Measurements from ENCODE around the gene MLC1. TPM values are rescaled to one million over a fixed set of nuclear protein-coding genes. Genes with fewer than 3 reads are reported as not detected.
"Not testable (repeated sequence)": the region's sequence is repeated elsewhere in the genome, so short reads cannot be mapped to it uniquely, and the experiment has no call there.

The MLC1 gene
- total RNA-seq, 4 donors from 2014 or later: not detected

DNA sequence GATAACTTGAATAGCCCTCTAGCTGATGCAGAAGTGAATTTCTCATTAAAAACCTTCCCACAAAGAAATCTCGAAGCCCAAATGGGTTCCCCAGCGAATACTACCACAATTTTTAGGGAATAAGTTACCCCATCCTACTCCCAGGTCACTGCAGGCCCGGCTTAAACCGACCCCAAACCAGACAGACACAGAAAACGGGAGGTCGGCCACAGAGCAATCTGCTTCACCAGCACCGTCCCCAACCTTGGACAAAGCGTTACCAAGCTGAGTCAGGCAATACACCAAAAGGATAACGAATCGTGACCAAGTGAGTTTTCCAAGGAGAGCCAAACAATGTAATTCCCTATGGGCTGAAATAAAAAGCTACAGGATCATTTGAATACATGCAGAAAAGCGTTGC lies 4.0 kb upstream of the MLC1 start:
- no peaks in the 10 kb centered on the region for H3K4me1 ChIP-seq
- H3K27ac ChIP-seq: no peak overlapping the region
- no peaks in the 10 kb centered on the region for H3K9me3 ChIP-seq
- DNase-seq: no peak
- H3K36me3 ChIP-seq: no peaks in the 10 kb centered on the region
- no peaks in the 10 kb centered on the region for H3K27me3 ChIP-seq
- no peak overlapping the region for H3K4me3 ChIP-seq
- TF ChIP-seq, protein P1, sequence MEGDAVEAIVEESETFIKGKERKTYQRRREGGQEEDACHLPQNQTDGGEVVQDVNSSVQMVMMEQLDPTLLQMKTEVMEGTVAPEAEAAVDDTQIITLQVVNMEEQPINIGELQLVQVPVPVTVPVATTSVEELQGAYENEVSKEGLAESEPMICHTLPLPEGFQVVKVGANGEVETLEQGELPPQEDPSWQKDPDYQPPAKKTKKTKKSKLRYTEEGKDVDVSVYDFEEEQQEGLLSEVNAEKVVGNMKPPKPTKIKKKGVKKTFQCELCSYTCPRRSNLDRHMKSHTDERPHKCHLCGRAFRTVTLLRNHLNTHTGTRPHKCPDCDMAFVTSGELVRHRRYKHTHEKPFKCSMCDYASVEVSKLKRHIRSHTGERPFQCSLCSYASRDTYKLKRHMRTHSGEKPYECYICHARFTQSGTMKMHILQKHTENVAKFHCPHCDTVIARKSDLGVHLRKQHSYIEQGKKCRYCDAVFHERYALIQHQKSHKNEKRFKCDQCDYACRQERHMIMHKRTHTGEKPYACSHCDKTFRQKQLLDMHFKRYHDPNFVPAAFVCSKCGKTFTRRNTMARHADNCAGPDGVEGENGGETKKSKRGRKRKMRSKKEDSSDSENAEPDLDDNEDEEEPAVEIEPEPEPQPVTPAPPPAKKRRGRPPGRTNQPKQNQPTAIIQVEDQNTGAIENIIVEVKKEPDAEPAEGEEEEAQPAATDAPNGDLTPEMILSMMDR (IDR thresholded peaks at IDR 0.05): no peak
- no peak for TF ChIP-seq POLR2A (IDR thresholded peaks at IDR 0.05)

GRCh38 chr22:50088096-50088495 lies 2.9 kb upstream of the MLC1 start:
- Histone ChIP-seq H3K27me3 (no peaks in the 10 kb centered on the region), H3K4me1 (no peaks in the 10 kb centered on the region), H3K9me3 (no peaks in the 10 kb centered on the region), H3K27ac (no peak overlapping the region), H3K36me3 (no peaks in the 10 kb centered on the region), H3K4me3 (no peak overlapping the region)
- no peak for TF ChIP-seq POLR2A (IDR thresholded peaks at IDR 0.05)
- TF ChIP-seq, protein P1 (IDR thresholded peaks at IDR 0.05): no peak
- DNase-seq: no peak

DNA sequence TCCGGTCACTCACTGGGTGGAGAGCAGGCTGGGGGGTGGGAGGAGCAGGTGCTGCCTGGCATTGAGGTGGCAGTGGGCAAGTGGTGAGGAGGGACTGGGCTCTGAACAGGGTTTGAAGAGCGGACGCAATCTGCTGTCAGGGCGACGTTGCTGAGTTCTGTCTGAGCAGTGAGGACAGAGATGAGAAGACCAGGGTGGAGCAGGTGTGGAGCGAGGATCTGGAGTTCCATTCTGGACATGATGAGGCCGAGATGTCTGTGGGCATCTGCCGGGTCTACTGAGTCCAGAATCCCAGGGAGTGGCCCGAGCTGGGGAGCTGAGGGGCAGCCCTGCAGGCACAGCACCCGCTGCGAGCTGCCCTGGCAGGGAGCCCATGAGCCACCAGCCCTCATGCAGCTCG lies 2.4 kb upstream of the MLC1 start:
- no peaks in the 10 kb centered on the region for H3K4me1 ChIP-seq
- H3K4me3 ChIP-seq: no peak overlapping the region
- no peak for DNase-seq
- H3K27ac ChIP-seq: no peak overlapping the region
- H3K27me3 ChIP-seq: no peaks in the 10 kb centered on the region
- no peak for TF ChIP-seq POLR2A (IDR thresholded peaks at IDR 0.05)
- TF ChIP-seq, protein P1 (IDR thresholded peaks at IDR 0.05): no peak
- H3K36me3 ChIP-seq: no peaks in the 10 kb centered on the region
- no peaks in the 10 kb centered on the region for H3K9me3 ChIP-seq

DNA sequence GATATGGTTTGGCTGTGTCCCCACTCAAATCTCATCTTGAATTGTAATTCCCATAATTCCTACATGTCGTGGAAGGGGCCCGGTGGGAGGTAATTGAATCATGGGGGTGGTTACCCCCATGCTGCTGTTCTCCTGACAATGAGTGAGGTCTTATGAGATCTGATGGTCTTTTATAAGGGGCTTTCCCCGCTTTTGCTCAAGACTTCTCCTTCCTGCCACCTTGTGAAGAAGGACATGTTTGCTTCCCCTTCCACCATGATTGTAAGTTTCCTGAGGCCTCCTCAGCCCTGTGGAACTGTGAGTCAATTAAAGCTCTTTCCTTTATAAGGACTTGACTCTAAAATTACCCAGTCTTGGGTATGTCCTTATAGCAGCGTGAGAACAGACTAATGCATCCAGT lies 1.7 kb upstream of the MLC1 start:
- not testable (repeated sequence) for H3K27ac ChIP-seq, H3K4me1 ChIP-seq, H3K36me3 ChIP-seq, H3K9me3 ChIP-seq, DNase-seq, H3K4me3 ChIP-seq, H3K27me3 ChIP-seq

- H3K27ac ChIP-seq: no peak overlapping the region
- H3K9me3 ChIP-seq: no peaks in the 10 kb centered on the region
- TF ChIP-seq, protein P1 (IDR thresholded peaks at IDR 0.05): no peak
- no peak for TF ChIP-seq POLR2A (IDR thresholded peaks at IDR 0.05)
- H3K27me3 ChIP-seq: no peaks in the 10 kb centered on the region
- no peak overlapping the region for H3K4me3 ChIP-seq
- no peak for DNase-seq
- H3K36me3 ChIP-seq: no peaks in the 10 kb centered on the region
- H3K4me1 ChIP-seq: no peaks in the 10 kb centered on the region
Observed at GRCh38 chr22:50086526-50086925, 1.3 kb upstream of the MLC1 start.

DNA sequence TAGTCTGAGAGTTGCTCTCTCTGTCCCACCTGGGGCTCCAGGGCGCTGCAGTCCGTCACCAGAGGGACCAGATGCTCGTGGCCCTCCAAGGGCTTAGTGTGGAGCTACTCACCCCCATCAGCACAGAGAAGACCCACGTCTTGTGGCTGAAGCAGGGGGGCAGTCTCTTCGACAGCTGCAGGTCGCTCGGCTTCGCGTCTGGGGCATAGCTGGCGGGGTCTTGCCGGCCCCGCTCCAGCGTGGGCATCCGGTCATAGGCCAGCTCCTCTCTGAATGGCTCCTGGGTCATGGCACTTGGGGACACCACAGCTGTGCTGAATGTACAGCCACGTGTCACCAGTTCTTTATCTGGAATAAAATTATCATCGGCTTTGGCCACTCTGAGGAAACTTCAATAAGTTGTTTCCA lies 608 bp downstream of the MLC1 start:
- no peaks in the 10 kb centered on the region for H3K27me3 ChIP-seq
- DNase-seq: no peak
- no peak overlapping the region for H3K4me3 ChIP-seq
- no peak for TF ChIP-seq POLR2A (IDR thresholded peaks at IDR 0.05)
- no peaks in the 10 kb centered on the region for H3K9me3 ChIP-seq
- H3K27ac ChIP-seq: no peak overlapping the region
- no peaks in the 10 kb centered on the region for H3K36me3 ChIP-seq
- H3K4me1 ChIP-seq: no peaks in the 10 kb centered on the region

- H3K9me3 ChIP-seq: no peaks in the 10 kb centered on the region
- no peak overlapping the region for H3K27ac ChIP-seq
- H3K27me3 ChIP-seq: no peaks in the 10 kb centered on the region
- H3K36me3 ChIP-seq: no peaks in the 10 kb centered on the region
- H3K4me1 ChIP-seq: no peaks in the 10 kb centered on the region
- no peak overlapping the region for H3K4me3 ChIP-seq
- no peak for TF ChIP-seq POLR2A (IDR thresholded peaks at IDR 0.05)
- TF ChIP-seq, protein P1 (IDR thresholded peaks at IDR 0.05): no peak
- no peak for DNase-seq
Observed at GRCh38 chr22:50084080-50084477, 1.1 kb downstream of the MLC1 start.
